HG02981 (cell line): ENCODE data around the gene NCOA5.

Experiments
- ATAC-seq: cut with Tn5 transposase; IDR thresholded peaks from one replicate; pipeline ENCODE4 v1.9.1; 2021; ENCODE audit warnings: mild to moderate bottlenecking, moderate library complexity; ENCODE audit not compliant: unreplicated experiment

Gene NCOA5

DNA sequence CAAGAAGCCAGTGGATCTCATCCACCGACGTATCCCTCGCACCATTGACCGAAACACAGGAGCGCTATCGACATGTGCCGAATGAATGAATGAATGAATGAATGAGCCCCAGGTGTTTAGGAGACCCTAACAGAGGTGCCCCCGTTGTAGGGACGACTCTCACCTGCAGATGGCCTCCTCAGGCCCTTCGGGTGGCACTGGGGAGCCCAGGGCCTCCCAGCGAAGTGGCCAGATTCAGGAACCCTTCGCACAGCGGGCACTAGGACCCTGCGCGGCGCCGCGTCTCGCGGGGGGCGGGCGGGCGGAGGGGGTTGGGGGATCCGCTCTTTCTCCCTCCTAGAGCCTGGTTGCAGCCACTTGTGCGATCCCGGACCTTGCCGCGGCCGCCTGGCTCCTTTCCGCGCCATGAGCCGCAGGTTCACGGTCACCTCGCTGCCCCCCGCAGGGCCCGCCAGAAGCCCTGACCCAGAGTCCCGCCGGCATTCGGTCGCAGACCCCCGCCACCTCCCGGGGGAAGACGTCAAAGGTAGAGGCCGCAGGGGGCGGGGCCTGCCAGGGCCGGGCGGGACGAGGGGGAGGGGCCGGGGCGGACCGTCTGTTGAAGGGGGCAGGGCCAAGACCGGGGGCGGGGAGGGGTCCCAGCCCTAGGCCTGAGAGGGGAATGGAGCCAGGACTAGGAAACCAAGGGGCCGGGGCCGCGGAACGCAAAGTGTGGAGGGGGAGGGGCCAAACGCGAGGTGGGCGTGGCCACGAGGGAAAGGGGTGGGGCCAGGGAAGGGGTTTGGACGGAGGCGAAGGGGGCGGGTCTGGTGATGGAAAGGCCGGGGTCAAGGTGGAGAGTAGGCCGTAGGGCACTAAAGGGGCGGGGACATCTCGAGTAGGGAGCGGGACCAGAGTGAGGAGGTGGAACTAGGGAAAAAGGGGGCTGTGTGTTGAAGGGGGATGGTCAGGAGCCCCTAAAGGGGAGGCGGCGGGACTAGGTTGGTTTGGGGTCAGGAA, 68.1 kb downstream of the NCOA5 start:
- no peak for ATAC-seq

DNA sequence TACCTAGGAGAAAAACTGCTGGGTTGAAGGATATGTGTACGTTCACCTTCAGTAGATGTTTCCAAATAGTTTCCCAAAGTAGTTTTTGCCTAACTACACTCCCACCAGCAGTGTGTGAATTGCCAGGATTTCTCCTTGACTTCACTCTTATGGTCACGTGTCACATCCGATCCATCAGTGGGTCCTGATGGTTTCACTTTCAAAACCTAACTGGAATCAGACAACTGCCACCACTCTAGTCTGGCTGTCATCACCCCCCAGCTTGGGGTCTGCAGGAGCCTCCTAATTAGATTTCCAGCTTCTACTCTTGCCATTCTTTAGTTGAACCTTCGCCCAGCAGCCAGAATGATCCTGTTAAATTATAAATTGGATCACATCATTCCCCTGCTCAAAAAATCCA, 69.2 kb downstream of the NCOA5 start:
- no peak for ATAC-seq

- no peak for ATAC-seq
Measured at GRCh38 chr20:46018611-46019010, 71.2 kb downstream of the NCOA5 start.

DNA sequence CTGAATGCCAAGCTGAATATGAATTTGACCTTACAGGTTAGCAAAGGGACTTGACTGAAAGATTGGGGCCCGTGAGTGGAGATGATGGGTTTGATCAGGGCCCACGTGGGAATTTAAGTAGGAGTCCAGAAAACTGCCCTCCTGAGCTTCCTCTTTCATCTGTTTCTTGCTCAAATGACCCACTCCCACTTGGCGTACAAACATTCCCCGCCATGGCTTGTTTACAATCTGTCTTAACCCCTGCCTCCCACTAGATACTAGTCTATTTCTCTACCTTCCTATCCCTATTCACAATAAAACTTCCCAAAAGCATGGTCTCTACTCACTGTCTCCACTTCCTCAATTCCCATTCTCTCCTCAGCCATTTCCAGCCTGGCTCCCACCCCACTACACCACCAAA, 71.7 kb downstream of the NCOA5 start:
- ATAC-seq: no peak

GRCh38 chr20:46017272-46017671, 72.5 kb downstream of the NCOA5 start:
- no peak for ATAC-seq

- no peak for ATAC-seq
Measured at GRCh38 chr20:46014517-46015396, 75.0 kb downstream of the NCOA5 start.

- ATAC-seq: no peak
Measured at GRCh38 chr20:46013829-46014516, 75.8 kb downstream of the NCOA5 start.

- no peak for ATAC-seq
Measured at GRCh38 chr20:46013322-46013828, 76.4 kb downstream of the NCOA5 start.

GRCh38 chr20:46012921-46013320, 76.8 kb downstream of the NCOA5 start:
- ATAC-seq: no peak

- ATAC-seq: no peak
Measured at GRCh38 chr20:46011631-46012482, 77.9 kb downstream of the NCOA5 start.
